Small intestine (tissue), 7 donors: Measurements from ENCODE around the gene SRSF10. TPM values are rescaled to one million over a fixed set of nuclear protein-coding genes. Genes with fewer than 3 reads are reported as not detected.
A peak's percentile ranks its signal among the peaks of the same experiment; 100 is the strongest.
"Not testable (repeated sequence)": the region's sequence is repeated elsewhere in the genome, so short reads cannot be mapped to it uniquely, and the experiment has no call there.

Source experiments
- DNase-seq, 2 donors: peaks; one replicate each; pipeline versions ENCODE4 v3.0.0 to v3.0.0-alpha.2; 2013
- FAIRE-seq: peaks from 2 replicates; lab custom pipeline; 2012; peaks lifted over from hg19 to GRCh38; lab: Jason Lieb, UNC
- H3K27ac ChIP-seq, 3 donors: one replicate each; pipeline ENCODE4 v1.5.1; 2013; ENCODE audit warnings: low read length in 2 of 3, mild to moderate bottlenecking in 2 of 3, control low read depth in 1 of 3, inconsistent platforms in 1 of 3, low read depth in 1 of 3, moderate library complexity in 1 of 3
- H3K27me3 ChIP-seq, 3 donors: one replicate each; pipeline ENCODE4 v1.6.1; 2013; ENCODE audit warnings: low read length in 3 of 3, inconsistent platforms in 1 of 3; ENCODE audit not compliant: control insufficient read depth in 3 of 3, insufficient read depth in 3 of 3
- H3K36me3 ChIP-seq, 3 donors: one replicate each; pipeline ENCODE4 v1.6.1; 2013; ENCODE audit warnings: low read length in 3 of 3, inconsistent platforms in 1 of 3, low read depth in 1 of 3, mild to moderate bottlenecking in 1 of 3, moderate library complexity in 1 of 3; ENCODE audit not compliant: control insufficient read depth in 3 of 3, insufficient read depth in 2 of 3
- H3K4me1 ChIP-seq, 3 donors: one replicate each; pipeline ENCODE4 v1.6.1; 2013; ENCODE audit warnings: low read length in 2 of 3, inconsistent platforms in 1 of 3, low read depth in 1 of 3, mild to moderate bottlenecking in 1 of 3, moderate library complexity in 1 of 3; ENCODE audit not compliant: control insufficient read depth in 3 of 3, insufficient read depth in 2 of 3
- H3K4me3 ChIP-seq, 3 donors: one replicate each; pipeline ENCODE4 v1.5.1; 2013; ENCODE audit warnings: low read length in 3 of 3, control low read depth in 1 of 3, inconsistent platforms in 1 of 3, low read depth in 1 of 3, mild to moderate bottlenecking in 1 of 3, moderate library complexity in 1 of 3
- H3K9me3 ChIP-seq, 2 donors: one replicate each; pipeline ENCODE4 v1.6.1; 2013; ENCODE audit warnings: low read depth in 1 of 2, low read length in 1 of 2; ENCODE audit not compliant: control insufficient read depth in 2 of 2, insufficient read depth in 1 of 2
- WGBS, 3 donors: extraction: QIAGEN DNeasy Blood & Tissue Kit; methylation state at CpG; one replicate each; pipeline ENCODE4 v1.1.7; 2013; 5-methylcytosine and 5-hydroxymethylcytosine counted together
- polyA plus RNA-seq, 4 donors: library from polyadenylated mRNA; stranded (reverse) in 3 of 4; unstranded in 1 of 4; fragments of 200-250 nt in 3 of 4; fragments of 120-200 nt in 1 of 4; gene quantifications; one replicate each; pipeline versions ENCODE4 v1.2.1 to v1.2.3, GENCODE V29; 2013
- donor health status: healthy with polysubstance abuse.
- donor health status: control.
- donor health status: control.
- donor health status: Bipolar disorder and iron deficiency.
- donor health status: healthy.

Gene SRSF10
- polyA plus RNA-seq, 4 donors = 35.9 to 166 (median 56.3) TPM

- 79 to 87% (median 87%) methylated on average over 12 to 13 of the region's 13 CpGs for WGBS, 3 donors
- FAIRE-seq, H3K36me3 ChIP-seq, DNase-seq, H3K27me3 ChIP-seq, H3K4me3 ChIP-seq, H3K27ac ChIP-seq, H3K4me1 ChIP-seq, H3K9me3 ChIP-seq: not testable (repeated sequence)
Observed at GRCh38 chr1:23992011-23992410, 11.9 kb upstream of the SRSF10 start.

GRCh38 chr1:23989263-23989662 is 9.1 kb upstream of the SRSF10 start:
- Histone ChIP-seq H3K27me3 (no peaks in the 10 kb centered on the region), H3K4me3 (no peak overlapping the region), H3K9me3 (no peaks in the 10 kb centered on the region), H3K4me1 (peaks cover 0 to 2% (median under 1%) of the 10 kb centered on the region in 3 donors), H3K36me3 (no peaks in the 10 kb centered on the region), H3K27ac (no peak overlapping the region)
- FAIRE-seq = no peak
- DNase-seq = no peak
- WGBS, 3 donors = 88 to 93% (median 90%) methylated on average over 3 of the region's 3 CpGs

GRCh38 chr1:23987038-23987437 is 6.9 kb upstream of the SRSF10 start:
- not testable (repeated sequence) for DNase-seq, H3K27ac ChIP-seq, H3K9me3 ChIP-seq, H3K4me1 ChIP-seq, H3K36me3 ChIP-seq, FAIRE-seq, H3K27me3 ChIP-seq, H3K4me3 ChIP-seq
- WGBS, 3 donors = 96 to 100% (median 98%) methylated on average over 9 to 23 of the region's 23 CpGs

DNA sequence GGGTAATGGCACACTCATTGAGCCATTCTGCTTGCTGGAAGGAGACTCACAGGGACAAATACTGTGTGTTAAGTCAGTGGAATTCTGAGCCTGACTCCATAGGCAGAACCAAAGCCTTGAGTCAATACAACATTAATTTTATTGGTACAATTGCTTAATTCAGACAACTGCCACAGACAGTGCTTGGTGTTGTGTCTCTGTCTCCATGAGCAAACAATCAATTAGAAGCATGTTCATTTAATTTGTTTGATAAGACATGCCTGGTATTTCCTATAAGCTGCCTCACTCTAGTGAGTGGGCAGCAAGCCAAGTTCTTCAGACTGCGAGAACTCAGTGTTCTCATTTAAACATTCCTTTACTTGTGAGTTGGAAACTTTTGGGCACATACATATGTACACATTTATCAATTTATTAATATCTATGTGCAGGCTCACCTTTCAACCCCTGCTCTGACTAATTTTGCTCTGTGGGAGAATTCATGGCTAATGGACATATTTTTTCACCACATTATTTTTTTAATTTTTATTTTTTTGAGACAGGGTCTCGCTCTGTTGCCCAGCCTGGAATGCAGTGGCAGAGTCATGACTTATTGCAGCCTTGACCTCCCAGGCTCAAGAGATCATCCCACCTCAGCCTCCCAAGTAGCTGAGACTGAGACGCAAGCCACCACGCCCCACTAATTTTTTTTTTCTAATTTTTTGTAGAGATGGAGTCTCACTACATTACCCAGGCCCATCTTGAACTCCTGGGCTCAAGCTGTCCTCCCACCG is 4.5 kb upstream of the SRSF10 start:
- FAIRE-seq (no peak), DNase-seq (peak in 1 of 2 donors; percentile 77)
- Histone ChIP-seq H3K4me1 (peaks cover 3 to 11% (median 10%) of the 10 kb centered on the region in 3 donors), H3K9me3 (no peaks in the 10 kb centered on the region), H3K27me3 (no peaks in the 10 kb centered on the region), H3K36me3 (no peaks in the 10 kb centered on the region), H3K4me3 (no peak overlapping the region), H3K27ac (no peak overlapping the region)
- WGBS, 3 donors = 72 to 81% (median 75%) methylated on average over 5 of the region's 5 CpGs

- Histone ChIP-seq H3K9me3 (no peaks in the 10 kb centered on the region), H3K4me3 (peak overlapping the region; percentile 34 to 100 (median 96)), H3K36me3 (peaks cover 0 to 5% (median 0%) of the 10 kb centered on the region in 3 donors), H3K27me3 (no peaks in the 10 kb centered on the region), H3K27ac (peak overlapping the region; percentile 62 to 99 (median 97)), H3K4me1 (peaks cover 8 to 22% (median 20%) of the 10 kb centered on the region in 3 donors)
- FAIRE-seq (no peak), DNase-seq (no peak)
- WGBS, 3 donors = 39 to 59% (median 57%) methylated on average over 6 of the region's 6 CpGs
Observed at GRCh38 chr1:23980728-23981070, 572 bp upstream of the SRSF10 start.

DNA sequence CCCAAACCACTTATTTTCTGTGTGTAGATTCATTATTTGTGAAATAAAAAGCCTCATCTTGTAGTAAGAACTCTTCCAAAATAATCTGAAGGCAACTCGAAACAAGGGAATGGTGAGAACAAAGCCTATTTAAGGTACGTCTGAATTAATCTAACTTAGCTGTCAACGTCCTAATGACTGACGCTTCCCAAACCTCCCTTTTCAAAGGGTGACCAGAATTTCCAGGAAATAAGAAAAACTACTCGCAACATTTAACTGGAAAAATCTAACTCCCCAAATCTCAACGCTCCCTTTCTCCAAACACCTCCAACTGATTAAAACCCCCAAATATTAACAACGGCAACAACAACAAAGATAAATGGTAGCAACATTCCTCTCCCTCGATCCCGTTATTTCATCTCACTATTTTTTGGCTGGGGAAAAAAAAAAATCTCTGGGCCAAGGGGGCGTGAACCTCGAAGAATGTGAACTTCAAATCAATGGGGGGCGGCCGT is 693 bp downstream of the SRSF10 start:
- H3K27me3 ChIP-seq = no peaks in the 10 kb centered on the region
- H3K9me3 ChIP-seq = no peaks in the 10 kb centered on the region
- H3K4me3 ChIP-seq = peak overlapping the region; percentile 82 to 100 (median 96)
- H3K36me3 ChIP-seq = peaks cover 0 to 8% (median 2%) of the 10 kb centered on the region in 3 donors
- DNase-seq = no peak
- no peak for FAIRE-seq
- 0% methylated on average over 12 to 13 of the region's 13 CpGs for WGBS, 3 donors
- H3K4me1 ChIP-seq = peaks cover 8 to 21% (median 20%) of the 10 kb centered on the region in 3 donors
- H3K27ac ChIP-seq = peak overlapping the region; percentile 96 to 99 (median 97)

- H3K9me3 ChIP-seq = no peaks in the 10 kb centered on the region
- H3K36me3 ChIP-seq = peaks cover 0 to 14% (median 2%) of the 10 kb centered on the region in 3 donors
- H3K4me3 ChIP-seq = peak overlapping the region in 2 of 3 donors; percentile 28 to 96
- peaks cover 8 to 18% (median 16%) of the 10 kb centered on the region in 3 donors for H3K4me1 ChIP-seq
- no peak overlapping the region for H3K27ac ChIP-seq
- no peak for DNase-seq
- 0 to 1% (median 0%) methylated on average over 4 of the region's 4 CpGs for WGBS, 3 donors
- FAIRE-seq = no peak
- no peaks in the 10 kb centered on the region for H3K27me3 ChIP-seq
Observed at GRCh38 chr1:23978805-23979204, 1.3 kb downstream of the SRSF10 start.

GRCh38 chr1:23977854-23978191 is 2.3 kb downstream of the SRSF10 start:
- Histone ChIP-seq H3K9me3 (no peaks in the 10 kb centered on the region), H3K4me1 (peaks cover 8 to 18% (median 16%) of the 10 kb centered on the region in 3 donors), H3K27ac (no peak overlapping the region), H3K4me3 (no peak overlapping the region), H3K27me3 (no peaks in the 10 kb centered on the region), H3K36me3 (peaks cover 0 to 21% (median 2%) of the 10 kb centered on the region in 3 donors)
- FAIRE-seq (no peak), DNase-seq (no peak)
- WGBS, 3 donors = 24 to 48% (median 27%) methylated on average over 1 of the region's 1 CpG
